Middle frontal gyrus (tissue), 1 donor: ENCODE results near the gene TXNL4B.
"Not testable (repeated sequence)": the region's sequence is repeated elsewhere in the genome, so short reads cannot be mapped to it uniquely, and the experiment has no call there.

Source experiments
- DNase-seq: peaks from one replicate; pipeline ENCODE4 v3.0.0-alpha.2; 2015; ENCODE audit warnings: low spot score; ENCODE audit errors: extremely low spot score

The TXNL4B gene

GRCh38 chr16:72112452-72112792 is 19.0 kb upstream of the TXNL4B start:
- no peak for DNase-seq

- DNase-seq: no peak
Measured at GRCh38 chr16:72111657-72112451, 18.4 kb upstream of the TXNL4B start.

- no peak for DNase-seq
Measured at GRCh38 chr16:72110662-72111615, 17.5 kb upstream of the TXNL4B start.

GRCh38 chr16:72109966-72110530 is 16.6 kb upstream of the TXNL4B start:
- no peak for DNase-seq

GRCh38 chr16:72109300-72109699 is 15.9 kb upstream of the TXNL4B start:
- no peak for DNase-seq

- DNase-seq: no peak
Measured at GRCh38 chr16:72108353-72109102, 15.1 kb upstream of the TXNL4B start.

GRCh38 chr16:72107371-72107770 is 14.0 kb upstream of the TXNL4B start:
- no peak for DNase-seq

GRCh38 chr16:72105978-72106377 is 12.6 kb upstream of the TXNL4B start:
- no peak for DNase-seq

- DNase-seq: no peak
Measured at GRCh38 chr16:72104905-72105304, 11.5 kb upstream of the TXNL4B start.

- no peak for DNase-seq
Measured at GRCh38 chr16:72101195-72101594, 7.8 kb upstream of the TXNL4B start.

- peak; percentile 43 for DNase-seq
Measured at GRCh38 chr16:72099377-72099818, 6.0 kb upstream of the TXNL4B start.

- DNase-seq: no peak
Measured at GRCh38 chr16:72098936-72099335, 5.5 kb upstream of the TXNL4B start.

GRCh38 chr16:72094266-72094610 is 818 bp upstream of the TXNL4B start:
- DNase-seq: no peak

- no peak for DNase-seq
Measured at GRCh38 chr16:72092832-72093447, 480 bp downstream of the TXNL4B start.

GRCh38 chr16:72091217-72091616 is 2.2 kb downstream of the TXNL4B start:
- no peak for DNase-seq

- DNase-seq: no peak
Measured at GRCh38 chr16:72085002-72085401, 8.4 kb downstream of the TXNL4B start.

GRCh38 chr16:72084445-72084844 is 9.0 kb downstream of the TXNL4B start:
- DNase-seq: no peak

- DNase-seq: no peak
Measured at GRCh38 chr16:72083778-72084404, 9.5 kb downstream of the TXNL4B start.

GRCh38 chr16:72076991-72077706 is 16.3 kb downstream of the TXNL4B start:
- not testable (repeated sequence) for DNase-seq

- DNase-seq: not testable (repeated sequence)
Measured at GRCh38 chr16:72075067-72075466, 18.4 kb downstream of the TXNL4B start.
